Stimulated activated CD8-positive, alpha-beta memory T cell treated with anti-CD3 and anti-CD28 coated beads, Interleukin-7, amount 100 ng/mL, for 48 hours (primary cell): ENCODE measurements around the gene NPVF.
A peak's percentile ranks its signal among the peaks of the same experiment; 100 is the strongest.

Source experiments
- DNase-seq, 2 donors: peaks; one replicate each; pipeline ENCODE4 v3.0.0-alpha.2; 2020; ENCODE audit warnings: low read depth in 1 of 2; ENCODE audit errors: extremely low read depth in 1 of 2

Gene NPVF

DNA sequence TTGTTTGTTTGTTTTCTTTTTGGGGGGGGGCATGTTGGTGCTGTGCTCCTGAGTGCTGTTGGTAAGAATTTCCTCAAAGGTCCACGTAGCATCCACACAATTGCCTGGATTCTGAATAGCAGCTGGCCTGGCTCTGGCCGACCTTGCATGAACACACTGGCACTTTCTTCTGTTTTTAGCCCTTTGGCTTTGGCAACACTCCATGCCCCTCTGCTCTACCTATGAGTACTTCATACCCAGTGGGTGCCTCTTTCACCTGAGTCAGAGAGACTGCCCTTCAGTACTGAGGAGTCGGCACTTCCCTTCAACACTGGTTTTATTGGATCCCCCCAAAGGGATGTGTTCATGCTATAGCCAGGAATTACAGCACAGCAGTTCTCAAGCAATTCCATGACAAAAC, 7.2 kb upstream of the NPVF start:
- DNase-seq = no peak

DNA sequence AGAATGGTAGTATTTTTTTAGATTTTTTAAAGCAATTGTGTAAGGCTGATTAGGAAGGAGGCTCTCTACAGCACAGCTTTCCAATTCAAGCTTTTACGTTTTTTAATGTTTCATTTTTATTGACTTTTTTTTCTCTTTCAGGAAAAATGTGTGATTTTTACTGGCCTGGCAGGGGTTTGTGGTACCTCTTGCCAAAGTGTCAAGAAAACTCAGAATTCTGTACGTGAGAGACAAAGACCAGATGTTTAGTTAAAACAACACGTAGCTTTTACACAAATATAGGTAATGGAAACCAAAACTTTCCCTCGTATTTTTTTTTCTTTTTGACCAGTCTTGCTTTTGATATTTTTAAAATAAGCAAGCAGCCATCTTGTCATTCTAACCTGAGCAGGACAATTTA, 6.0 kb upstream of the NPVF start:
- no peak for DNase-seq

DNA sequence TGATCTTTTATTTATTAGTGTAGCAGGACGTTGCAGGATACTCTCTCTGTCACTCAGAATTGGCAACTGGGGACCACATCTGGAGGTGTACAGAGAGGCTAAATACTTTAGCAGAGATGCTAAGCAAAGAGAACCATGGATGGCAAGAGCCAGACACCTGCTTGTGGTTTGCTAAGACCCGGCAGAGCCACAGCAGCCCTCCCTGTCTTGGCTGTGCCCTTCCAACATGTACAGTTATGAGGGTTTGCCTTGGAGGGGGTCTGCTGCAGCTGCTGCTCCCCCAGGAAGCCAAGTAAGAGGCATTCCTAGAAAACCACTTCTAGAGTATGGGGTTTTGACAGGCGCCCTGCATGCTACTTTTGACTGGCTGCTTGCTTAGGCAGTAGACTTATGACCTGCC, 5.1 kb downstream of the NPVF start:
- no peak for DNase-seq

DNA sequence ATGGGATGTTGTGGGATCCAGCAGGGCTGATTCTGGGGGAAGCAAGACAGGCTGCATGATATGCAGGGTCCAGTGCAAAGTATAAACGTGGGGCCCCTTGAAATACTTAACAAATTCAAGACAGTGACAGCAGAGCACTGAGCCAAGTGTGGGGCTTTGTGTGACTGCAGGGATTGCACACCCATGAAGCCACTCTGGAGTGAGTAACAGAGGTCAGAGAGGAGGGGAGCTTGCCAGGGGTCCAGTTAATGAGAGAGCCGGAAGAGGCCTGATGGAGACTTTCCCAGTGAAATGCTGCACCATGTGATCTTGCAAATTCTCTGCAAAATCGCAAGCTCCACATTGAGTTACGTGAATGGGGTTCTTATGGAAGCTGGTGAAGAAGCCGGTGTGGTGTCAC, 5.6 kb downstream of the NPVF start:
- no peak for DNase-seq

DNA sequence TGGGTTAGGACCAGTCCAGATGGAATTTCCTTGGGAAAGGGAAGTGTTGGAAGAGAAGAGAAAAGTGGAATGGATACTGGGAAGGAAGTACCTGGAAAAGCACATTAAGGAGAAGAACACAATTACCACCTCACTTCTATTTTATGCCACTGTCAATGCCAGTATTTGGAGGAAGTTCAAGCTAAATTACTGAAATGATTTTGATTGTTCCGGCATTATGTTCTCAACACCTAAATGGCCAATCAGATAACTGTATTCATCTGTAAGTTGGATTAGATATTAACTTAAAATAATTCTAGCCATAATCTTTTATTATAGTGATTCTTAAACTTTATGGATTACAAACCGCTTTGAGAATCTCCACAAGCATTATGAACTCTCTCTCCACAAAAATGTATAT, 7.3 kb downstream of the NPVF start:
- no peak for DNase-seq

DNA sequence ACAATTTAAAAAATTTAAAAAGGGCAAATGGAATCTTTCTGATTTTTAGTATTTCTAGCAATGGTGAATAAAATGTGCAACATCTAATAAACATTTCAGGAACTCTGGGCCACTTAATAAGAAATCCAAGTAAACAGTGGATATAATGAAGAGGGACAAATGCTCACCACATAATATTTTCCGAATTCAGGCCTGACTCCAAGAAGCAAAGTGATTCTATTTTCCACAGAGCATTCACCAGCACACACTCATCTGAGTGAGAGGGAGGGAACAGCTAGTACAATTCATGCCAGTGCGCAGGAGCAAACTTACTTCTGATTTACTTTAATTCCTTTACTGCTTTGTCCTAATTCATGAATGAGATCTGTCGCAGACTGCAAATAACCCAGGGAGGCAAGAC, 10.1 kb downstream of the NPVF start:
- no peak for DNase-seq

DNA sequence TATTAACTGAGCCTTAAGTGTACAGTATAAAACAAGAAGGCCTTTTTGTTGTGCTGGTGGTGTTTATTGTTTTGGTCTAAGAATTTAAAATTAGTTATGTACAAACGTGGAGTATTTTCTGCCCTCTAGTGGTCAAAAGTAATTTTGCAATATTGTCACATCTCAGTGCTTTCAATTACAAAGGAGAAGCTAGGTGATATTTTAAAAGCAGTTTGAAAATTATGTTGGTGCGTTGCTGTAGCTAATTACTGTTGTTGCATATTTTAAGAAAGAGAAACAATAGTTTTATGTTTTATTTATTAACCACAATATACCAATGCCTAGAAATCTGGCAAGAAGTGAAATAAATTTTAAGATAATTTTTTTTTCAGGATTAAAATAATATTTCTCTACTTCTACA, 11.4 kb downstream of the NPVF start:
- DNase-seq = no peak

DNA sequence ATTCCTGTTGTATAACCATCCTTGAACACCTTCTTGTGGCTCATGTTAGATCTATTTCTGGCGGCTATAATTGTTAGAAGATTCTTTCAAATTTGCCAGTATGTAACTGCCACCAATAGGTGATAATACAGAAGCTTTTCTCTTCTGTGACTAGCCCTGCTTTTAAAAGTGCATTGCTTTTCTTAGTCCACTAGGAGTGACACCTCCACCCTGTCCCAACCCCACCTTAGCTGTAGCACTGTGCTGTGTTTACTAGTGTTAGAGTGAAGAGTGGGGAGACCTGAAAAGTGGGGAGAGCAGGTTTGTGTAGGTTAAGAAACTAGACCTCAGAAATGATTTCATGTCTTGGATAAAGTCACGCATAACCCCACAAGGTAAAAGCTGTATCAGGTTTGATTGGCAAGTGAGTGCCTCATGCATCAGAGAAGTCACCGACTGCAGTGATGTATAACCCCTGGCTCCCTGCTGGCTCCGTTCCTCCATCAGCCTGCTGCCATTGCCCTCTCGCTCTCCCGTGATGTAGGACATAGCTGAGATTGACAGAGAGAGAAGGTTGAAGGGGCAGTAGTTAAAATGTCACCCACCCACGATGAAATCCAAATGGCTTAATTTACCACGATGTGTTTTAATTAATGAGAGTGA, 12.5 kb downstream of the NPVF start:
- DNase-seq = no peak

DNA sequence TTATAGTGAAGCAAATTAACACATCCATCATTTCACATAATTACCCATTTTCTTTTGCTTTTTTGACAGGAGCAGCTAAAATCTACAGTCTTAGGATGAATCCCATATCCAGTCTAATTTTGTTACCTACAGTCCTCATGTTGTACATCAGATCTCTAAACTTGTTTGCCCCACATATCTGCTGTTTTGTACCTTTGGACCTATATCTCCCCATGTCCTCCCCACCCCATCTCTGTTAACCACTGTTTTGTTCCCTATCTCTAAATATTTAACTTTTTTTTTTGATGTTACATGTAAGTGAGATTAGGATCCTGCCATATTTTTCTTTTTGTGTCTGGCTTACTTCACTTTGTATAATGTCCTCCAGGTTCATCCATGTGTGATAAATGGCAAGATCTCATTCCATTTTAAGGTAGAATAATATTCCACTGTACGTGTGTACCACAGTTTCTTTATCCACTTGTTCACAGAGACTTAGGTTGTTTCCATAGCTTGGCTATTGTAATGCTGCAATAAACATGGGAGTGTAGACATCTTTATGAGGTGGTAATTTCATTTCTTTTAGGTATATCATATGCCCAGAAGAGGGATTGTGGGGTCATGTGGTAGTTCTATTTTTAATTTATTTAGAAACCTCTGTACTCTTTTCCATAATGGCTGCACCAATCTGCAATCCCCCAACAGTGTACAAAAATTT, 19.6 kb downstream of the NPVF start:
- DNase-seq = no peak

DNA sequence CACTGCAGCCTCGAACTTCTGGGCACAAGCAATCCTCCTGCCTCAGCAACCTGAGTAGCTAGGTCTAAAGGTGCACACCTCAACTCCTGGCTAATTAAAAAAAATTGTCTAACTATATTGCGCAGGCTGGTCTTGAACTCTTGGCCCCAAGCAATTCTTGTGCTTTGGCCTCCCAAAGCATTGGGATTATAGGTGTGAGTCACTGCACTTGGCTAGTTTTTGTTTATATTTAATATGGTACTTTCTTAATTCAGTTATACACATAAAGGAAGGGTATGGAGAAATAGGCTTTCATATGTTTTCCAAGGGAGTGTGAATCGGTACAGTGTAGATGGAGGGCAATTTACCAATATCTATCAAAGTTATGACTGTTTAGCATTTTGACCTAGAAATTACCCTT, 20.4 kb downstream of the NPVF start:
- DNase-seq = no peak

DNA sequence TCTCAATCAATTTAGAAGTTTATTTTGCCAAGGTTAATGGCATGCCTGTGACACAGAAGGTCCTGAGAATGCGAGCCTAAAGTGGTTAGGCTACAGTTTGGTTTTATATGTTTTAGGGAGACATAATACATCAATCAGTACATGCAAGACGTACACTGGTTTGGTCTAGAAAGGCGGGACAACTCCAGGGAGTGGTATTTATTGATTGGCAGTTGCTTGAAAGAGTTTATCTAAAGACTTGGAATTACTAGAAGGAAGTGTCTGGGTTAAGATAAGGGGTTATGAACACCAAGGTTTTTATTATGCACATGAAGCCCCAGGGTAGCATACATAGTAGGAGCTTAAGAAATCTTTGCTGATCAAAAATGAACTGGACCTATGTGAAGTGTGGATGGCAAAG, 21.5 kb downstream of the NPVF start:
- no peak for DNase-seq

DNA sequence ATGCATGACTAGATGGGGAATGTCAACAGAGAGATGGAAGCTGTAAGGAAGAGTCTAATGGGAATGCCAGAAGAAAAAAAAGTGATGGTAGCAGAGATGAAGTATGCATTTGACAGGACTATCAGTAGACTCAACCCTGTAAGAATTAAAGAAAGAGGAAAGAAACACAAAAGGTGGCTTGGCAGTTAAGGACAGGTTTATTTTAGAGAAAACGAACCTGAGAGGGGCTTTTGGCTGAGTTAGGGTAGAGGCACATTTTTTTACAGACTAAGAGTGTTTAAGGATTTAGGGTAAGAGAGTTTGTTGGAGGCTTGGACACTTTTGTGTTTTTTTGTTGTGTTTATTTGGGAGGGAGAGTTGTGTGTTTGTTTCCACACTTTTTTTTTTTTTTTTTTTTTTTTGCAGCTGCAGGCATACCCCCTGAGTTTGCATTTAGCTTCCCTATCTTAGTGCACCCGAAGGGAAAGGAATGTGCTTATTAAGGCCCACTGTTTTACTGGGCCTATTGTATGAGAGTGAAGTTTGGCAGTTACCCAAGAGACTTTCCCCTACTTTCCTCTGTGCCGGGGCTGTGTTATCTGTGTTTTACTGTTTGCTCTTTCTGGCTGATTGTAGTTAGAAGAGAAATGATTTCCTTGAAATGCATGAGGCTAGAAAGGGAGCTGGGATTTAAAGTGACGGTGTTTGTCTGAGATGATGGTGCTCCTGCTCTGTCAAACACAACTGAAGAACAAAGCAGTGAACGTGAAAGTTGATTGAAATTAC, 32.0 kb downstream of the NPVF start:
- no peak for DNase-seq

DNA sequence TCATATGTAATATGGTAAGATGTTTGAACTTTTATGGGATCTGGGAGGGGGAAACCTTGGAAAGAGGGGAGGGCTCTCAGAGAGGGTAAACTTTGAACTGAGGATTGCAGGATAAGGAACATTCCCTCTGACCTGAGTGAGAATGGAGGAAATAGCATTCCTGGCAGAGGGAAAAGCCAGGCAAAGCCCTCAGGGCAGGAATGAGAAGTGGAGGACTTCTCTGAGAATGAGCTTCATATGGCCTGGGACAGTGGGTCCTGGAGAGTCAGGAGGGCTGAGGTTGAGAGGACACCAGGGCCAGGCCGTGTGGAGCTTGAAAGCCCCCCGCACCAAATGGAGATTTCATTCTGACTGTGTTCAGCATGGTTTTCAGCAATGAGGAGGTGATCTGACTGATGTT, 34.2 kb downstream of the NPVF start:
- no peak for DNase-seq

DNA sequence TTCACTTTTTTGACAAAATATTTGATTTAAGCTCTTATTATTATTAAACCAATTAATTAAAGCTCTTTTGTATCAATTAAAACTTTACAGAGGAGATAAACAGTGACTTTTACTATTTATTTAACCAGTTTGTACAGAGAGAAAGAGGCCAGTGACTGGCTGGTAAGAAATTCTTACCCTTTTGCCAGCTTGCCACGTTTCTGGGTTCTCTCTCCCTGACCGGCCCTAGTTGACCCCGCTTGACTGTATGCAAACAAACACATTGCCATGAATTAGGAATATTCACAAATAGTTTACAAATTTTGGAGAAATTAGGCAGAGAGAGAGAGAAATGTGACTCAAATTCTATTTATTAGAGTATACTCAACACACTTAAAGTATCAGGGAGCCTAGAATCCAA, 36.2 kb downstream of the NPVF start:
- DNase-seq = no peak

DNA sequence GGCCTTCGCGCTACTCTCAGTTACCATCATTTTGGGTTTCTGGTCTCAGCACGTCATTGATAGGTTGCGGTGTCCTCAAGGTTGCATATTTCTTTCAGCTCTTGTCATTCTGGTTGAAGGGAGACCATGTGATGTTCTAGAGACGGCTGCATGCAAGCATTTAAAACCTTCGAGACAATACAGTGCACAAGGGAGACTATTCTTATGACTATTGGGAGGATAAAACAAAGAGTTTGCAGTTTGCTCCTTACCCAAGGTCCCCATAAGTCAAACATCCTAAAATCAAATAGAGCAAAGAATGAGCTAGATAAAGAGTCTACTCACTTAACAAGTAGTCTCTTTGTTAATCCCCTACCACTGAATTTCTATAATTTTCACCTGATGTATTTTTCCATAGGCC, 39.1 kb downstream of the NPVF start:
- no peak for DNase-seq

DNA sequence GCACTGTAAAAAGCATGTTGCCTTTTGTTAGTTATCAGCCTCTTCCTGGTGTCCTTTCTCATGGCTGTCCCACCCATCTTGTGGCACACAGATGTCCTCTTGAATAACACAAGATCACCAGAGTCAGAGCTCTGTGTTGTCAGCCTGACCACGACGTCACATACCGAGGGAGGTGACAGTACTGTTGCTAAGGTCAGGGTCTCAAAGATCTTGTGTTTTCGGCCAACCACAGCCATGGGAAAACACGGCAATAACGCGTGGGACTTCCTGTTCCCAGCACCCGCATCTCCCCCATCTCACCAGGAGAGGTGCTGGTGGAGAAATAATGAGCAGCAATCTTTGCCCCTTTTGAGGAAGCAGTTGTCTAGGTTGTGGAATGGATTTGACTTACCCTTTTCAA, 40.4 kb downstream of the NPVF start:
- DNase-seq = no peak

DNA sequence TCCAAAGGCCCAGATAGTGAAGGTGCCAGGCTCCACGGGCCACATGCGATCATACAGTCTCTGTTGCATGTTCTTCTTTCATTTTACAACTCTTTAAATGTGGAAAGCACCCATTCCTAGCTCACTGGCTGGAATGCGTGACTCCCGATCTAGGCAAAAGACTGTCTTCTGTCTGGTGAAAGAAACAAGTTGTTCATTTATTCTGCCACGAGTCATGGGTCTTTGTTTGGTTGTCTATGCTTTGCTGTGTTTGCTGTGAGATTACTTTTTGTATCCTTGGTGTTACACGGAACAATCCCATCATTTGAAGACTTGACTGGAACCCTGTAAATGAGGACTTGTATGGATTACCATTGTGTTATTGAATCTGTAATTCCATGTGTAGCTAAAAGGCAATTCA, 41.9 kb downstream of the NPVF start:
- no peak for DNase-seq

DNA sequence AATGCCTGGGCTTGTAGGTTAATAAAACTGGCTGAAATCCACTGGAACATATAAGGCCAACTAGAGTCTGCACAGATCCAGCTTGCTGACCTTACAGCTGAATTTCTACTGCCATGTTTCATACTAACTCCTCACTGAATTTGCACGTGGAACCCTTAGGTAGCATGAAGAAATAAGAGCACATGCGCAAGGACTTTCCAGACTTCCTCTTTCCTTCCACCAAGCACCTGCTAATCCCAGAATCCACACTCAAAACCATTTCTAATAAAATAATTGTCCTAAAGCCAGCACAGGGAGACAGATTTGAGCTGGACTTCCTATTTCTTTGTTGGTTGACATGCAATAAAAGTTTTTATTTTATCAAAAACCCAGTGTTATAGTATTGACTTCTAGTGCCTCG, 46.8 kb downstream of the NPVF start:
- DNase-seq = no peak

DNA sequence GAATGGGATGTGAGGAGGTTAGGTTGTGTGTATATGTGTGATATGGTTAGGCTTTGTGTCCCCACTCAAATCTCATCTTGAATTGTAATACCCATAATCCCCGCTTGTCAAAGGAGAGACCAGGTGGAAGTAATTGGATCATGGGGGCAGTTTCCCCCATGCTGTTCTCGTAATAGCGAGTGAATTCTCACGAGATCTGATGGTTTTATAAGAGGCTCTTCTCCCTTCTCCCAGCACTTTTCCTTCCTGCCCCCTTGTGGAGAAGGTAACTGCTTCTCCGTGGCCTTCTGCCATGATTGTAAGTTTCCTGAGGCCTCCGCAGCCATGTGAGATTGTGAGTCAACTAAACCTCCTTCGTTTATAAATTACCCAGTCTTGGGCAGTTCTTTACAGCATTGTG, 47.3 kb downstream of the NPVF start:
- DNase-seq = no peak

DNA sequence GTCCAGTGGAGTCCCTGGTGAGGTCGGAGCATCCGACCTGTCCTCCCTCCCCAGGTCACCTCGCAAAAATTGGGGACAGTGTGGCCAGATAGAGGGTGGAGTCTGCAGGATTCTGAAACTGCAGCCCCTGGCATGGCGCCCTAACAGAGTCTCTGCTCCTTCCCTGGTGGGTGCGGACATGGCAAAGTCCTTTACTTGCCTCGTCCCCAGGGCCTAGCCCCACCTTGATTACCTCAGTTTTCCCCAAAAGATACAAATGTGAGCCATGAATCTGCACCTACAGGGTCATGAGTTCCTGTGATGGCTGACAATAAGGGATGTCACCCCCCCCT, 47.7 kb downstream of the NPVF start:
- DNase-seq = no peak

DNA sequence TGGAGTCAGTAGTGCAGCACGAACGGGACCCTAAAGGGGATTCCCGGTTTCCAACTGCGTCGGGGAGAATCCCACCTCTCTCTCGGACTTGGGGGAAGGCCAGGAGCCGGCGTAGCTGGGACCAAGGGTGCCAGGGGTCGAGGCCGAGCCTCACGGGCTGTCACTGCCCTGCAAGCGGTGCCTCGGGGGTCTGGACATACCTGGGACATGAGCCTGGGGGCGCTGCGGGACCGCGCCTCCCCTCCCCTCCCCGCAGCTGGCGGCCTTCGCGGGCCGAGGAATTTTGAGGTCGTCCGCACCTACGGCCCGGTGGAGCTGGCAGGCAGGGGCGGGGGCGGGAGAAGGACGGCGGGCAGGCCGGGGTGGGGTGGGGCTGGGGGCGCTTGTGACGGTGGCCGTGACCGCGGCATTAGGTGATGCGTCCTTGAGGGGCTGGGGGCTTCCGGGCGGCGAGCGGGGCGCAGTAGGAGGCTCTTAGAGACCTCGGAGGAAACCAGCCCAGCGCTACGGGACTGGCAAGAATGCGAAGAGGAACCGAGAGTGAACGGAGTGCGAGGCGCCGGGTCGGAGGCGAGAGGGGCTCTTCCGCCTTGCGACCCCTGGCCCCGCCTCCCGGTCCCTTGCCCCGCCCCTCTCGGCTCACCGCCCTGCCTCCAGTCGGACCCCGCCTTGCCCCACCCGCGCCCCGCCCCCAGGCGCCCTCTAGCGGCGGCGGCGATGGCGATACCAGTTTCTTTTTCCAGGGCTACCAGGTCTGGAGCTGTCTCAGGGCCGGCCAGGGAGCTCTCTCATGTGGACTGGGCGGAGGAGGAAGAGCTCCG, 48.3 kb downstream of the NPVF start:
- peak; percentile 88 to 94 for DNase-seq

DNA sequence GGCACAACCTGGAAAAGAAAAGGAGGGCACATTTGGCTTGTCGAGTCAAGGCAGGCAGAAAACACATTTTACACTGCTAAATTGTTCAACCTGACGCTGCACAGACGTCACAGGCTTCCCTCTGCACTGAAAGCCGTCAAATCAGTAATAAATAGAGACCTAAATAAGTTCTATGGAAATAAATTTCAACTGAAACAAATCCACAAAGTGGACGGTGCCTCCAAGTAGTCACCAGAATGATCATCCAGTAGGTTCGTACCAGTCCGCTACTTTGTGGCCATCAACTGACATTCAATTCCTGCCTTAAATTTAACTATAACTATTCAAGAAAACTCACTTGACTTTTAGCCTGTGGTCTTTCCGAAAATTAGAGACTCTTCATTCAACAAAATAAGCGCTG, 49.0 kb downstream of the NPVF start:
- DNase-seq = no peak
